ENCODE measurements around the gene TBC1D22A. TPM values are rescaled to one million over a fixed set of nuclear protein-coding genes. Genes with fewer than 3 reads are reported as not detected.

The TBC1D22A gene
- total RNA-seq, 2 donors from 2014 or later = 21.5 to 23.1 TPM

GRCh38 chr22:47055073-47055355 is 292.6 kb downstream of the TBC1D22A start:
- WGBS, 2 donors = 92 to 95% methylated on average over 4 to 5 of the region's 5 CpGs
- no peak for DNase-seq

GRCh38 chr22:47055461-47055860 is 293.0 kb downstream of the TBC1D22A start:
- no peaks in the 10 kb centered on the region for H3K27me3 ChIP-seq
- intact Hi-C loops (cut with DNase I) = no loop called here
- H3K4me3 ChIP-seq = no peak overlapping the region
- no peak for TF ChIP-seq CTCF (IDR thresholded peaks at IDR 0.05)
- no peak for TF ChIP-seq POLR2A (IDR thresholded peaks at IDR 0.05)
- ATAC-seq (no peak), DNase-seq (no peak)
- WGBS, 2 donors = 93 to 97% methylated on average over 4 of the region's 4 CpGs
- H3K36me3 ChIP-seq (replicated peaks in 1 of 2; ENCODE audit: insufficient read depth in 1 of 2, low read depth in 2 of 2) = no peaks in the 10 kb centered on the region
- no peaks in the 10 kb centered on the region for H3K9me3 ChIP-seq
- H3K27ac ChIP-seq = no peak overlapping the region
- no peaks in the 10 kb centered on the region for H3K4me1 ChIP-seq

More at GRCh38 chr22:47055073-47055355, 292.6 kb downstream of the TBC1D22A start:
- no peaks in the 10 kb centered on the region for H3K27me3 ChIP-seq
- intact Hi-C loops (cut with DNase I) = no loop called here
- no peaks in the 10 kb centered on the region for H3K36me3 ChIP-seq (replicated peaks in 1 of 2; ENCODE audit: insufficient read depth in 1 of 2, low read depth in 2 of 2)
- TF ChIP-seq CTCF (IDR thresholded peaks at IDR 0.05) = no peak
- no peak for TF ChIP-seq POLR2A (IDR thresholded peaks at IDR 0.05)
- H3K27ac ChIP-seq = no peak overlapping the region
- no peak overlapping the region for H3K4me3 ChIP-seq
- ATAC-seq = no peak
- H3K4me1 ChIP-seq = no peaks in the 10 kb centered on the region
- H3K9me3 ChIP-seq = no peaks in the 10 kb centered on the region

GRCh38 chr22:47055921-47056320 is 293.5 kb downstream of the TBC1D22A start:
- Histone ChIP-seq H3K9me3 (no peaks in the 10 kb centered on the region), H3K27me3 (no peaks in the 10 kb centered on the region), H3K4me1 (no peaks in the 10 kb centered on the region), H3K27ac (no peak overlapping the region), H3K36me3 (replicated peaks in 1 of 2; ENCODE audit: insufficient read depth in 1 of 2, low read depth in 2 of 2) (no peaks in the 10 kb centered on the region), H3K4me3 (no peak overlapping the region)
- intact Hi-C loops (cut with DNase I) = no loop called here
- TF ChIP-seq POLR2A (IDR thresholded peaks at IDR 0.05) = no peak
- no peak for TF ChIP-seq CTCF (IDR thresholded peaks at IDR 0.05)
- 87 to 93% methylated on average over 15 of the region's 15 CpGs for WGBS, 2 donors
- ATAC-seq = no peak
- peak in 1 of 4 donors; percentile 1 for DNase-seq

- no peaks in the 10 kb centered on the region for H3K27me3 ChIP-seq
- no peak overlapping the region for H3K4me3 ChIP-seq
- no peak for TF ChIP-seq CTCF (IDR thresholded peaks at IDR 0.05)
- no peak for TF ChIP-seq POLR2A (IDR thresholded peaks at IDR 0.05)
- H3K9me3 ChIP-seq = no peaks in the 10 kb centered on the region
- H3K36me3 ChIP-seq (replicated peaks in 1 of 2; ENCODE audit: insufficient read depth in 1 of 2, low read depth in 2 of 2) = no peaks in the 10 kb centered on the region
- intact Hi-C loops (cut with DNase I) = no loop called here
- peak in 1 of 4 donors; percentile 9 for DNase-seq
- H3K4me1 ChIP-seq = no peaks in the 10 kb centered on the region
- ATAC-seq = no peak
- 89 to 94% methylated on average over 9 of the region's 9 CpGs for WGBS, 2 donors
- H3K27ac ChIP-seq = no peak overlapping the region
These were observed 293.9 kb downstream of the TBC1D22A start for GRCh38 chr22:47056361-47056760.

- DNase-seq (peak in 1 of 4 donors; percentile 8), ATAC-seq (no peak)
- Histone ChIP-seq H3K36me3 (replicated peaks in 1 of 2; ENCODE audit: insufficient read depth in 1 of 2, low read depth in 2 of 2) (no peaks in the 10 kb centered on the region), H3K4me3 (no peak overlapping the region), H3K4me1 (peaks cover under 1% of the 10 kb centered on the region), H3K27ac (no peak overlapping the region), H3K27me3 (no peaks in the 10 kb centered on the region), H3K9me3 (no peaks in the 10 kb centered on the region)
- WGBS, 2 donors = 94 to 98% methylated on average over 17 to 18 of the region's 18 CpGs
- intact Hi-C loops (cut with DNase I) = no loop called here
- TF ChIP-seq POLR2A (IDR thresholded peaks at IDR 0.05) = no peak
- no peak for TF ChIP-seq CTCF (IDR thresholded peaks at IDR 0.05)
These were observed 294.5 kb downstream of the TBC1D22A start for GRCh38 chr22:47056776-47057470.
